Mesenchymal stem cell (in vitro differentiated cells and primary cell): ENCODE measurements around the gene NRIP3. TPM values are rescaled to one million over a fixed set of nuclear protein-coding genes. Genes with fewer than 3 reads are reported as not detected.

Source experiments
- small RNA-seq: library from polyadenylated mRNA; stranded (forward); fragments of <200 nt; extraction: miRNeasy Mini kit (QIAGEN cat#:217004); gene quantifications from one replicate; pipeline ENCODE3, GENCODE V24; 2013; ENCODE audit warnings: low read depth

The NRIP3 gene

Small RNA genes within 50 kb of the gene (small RNA-seq; reads per million reads assigned to genes)
- gene RF00019: not detected
